Measurements from ENCODE around the gene BPI.
"Not testable (repeated sequence)": the region's sequence is repeated elsewhere in the genome, so short reads cannot be mapped to it uniquely, and the experiment has no call there.

BPI gene

GRCh38 chr20:38334016-38334415, 30.1 kb downstream of the BPI start:
- H3K4me1 ChIP-seq (ENCODE audit: control insufficient read depth, insufficient read depth, low read length, poor library complexity, severe bottlenecking), result no peaks in the 10 kb centered on the region
- no peak overlapping the region for H3K27ac ChIP-seq (ENCODE audit: low read depth, low read length, severe bottlenecking)
- WGBS, 2 experiments (ENCODE audit: insufficient coverage in 2 of 2), result 93 to 96% methylated on average over 4 to 6 of the region's 8 CpGs
- H3K9me3 ChIP-seq (ENCODE audit: control insufficient read depth, low read length), result peaks cover 9% of the 10 kb centered on the region
- no peak overlapping the region for H3K4me3 ChIP-seq (ENCODE audit: extremely low read depth, insufficient read depth, low read length, poor library complexity, severe bottlenecking)
- no peaks in the 10 kb centered on the region for H3K36me3 ChIP-seq (ENCODE audit: control insufficient read depth, insufficient read depth, low read length)

- Histone ChIP-seq H3K4me3 (ENCODE audit: extremely low read depth, insufficient read depth, low read length, poor library complexity, severe bottlenecking) (no peak overlapping the region), H3K27ac (ENCODE audit: low read depth, low read length, severe bottlenecking) (no peak overlapping the region), H3K36me3 (ENCODE audit: control insufficient read depth, insufficient read depth, low read length) (no peaks in the 10 kb centered on the region), H3K4me1 (ENCODE audit: control insufficient read depth, insufficient read depth, low read length, poor library complexity, severe bottlenecking) (no peaks in the 10 kb centered on the region), H3K9me3 (ENCODE audit: control insufficient read depth, low read length) (peaks cover 9% of the 10 kb centered on the region)
- WGBS, 2 experiments (ENCODE audit: insufficient coverage in 2 of 2), result 81 to 83% methylated on average over 4 to 5 of the region's 7 CpGs
Measured at GRCh38 chr20:38336726-38337125, 32.8 kb downstream of the BPI start.

- 29 to 53% methylated on average over 2 to 5 of the region's 6 CpGs for WGBS, 2 experiments (ENCODE audit: insufficient coverage in 2 of 2)
Measured at GRCh38 chr20:38337561-38338140, 33.7 kb downstream of the BPI start.

GRCh38 chr20:38338849-38339520, 35.0 kb downstream of the BPI start:
- Histone ChIP-seq H3K4me3 (ENCODE audit: extremely low read depth, insufficient read depth, low read length, poor library complexity, severe bottlenecking) (no peak overlapping the region), H3K36me3 (ENCODE audit: control insufficient read depth, insufficient read depth, low read length) (no peaks in the 10 kb centered on the region), H3K27ac (ENCODE audit: low read depth, low read length, severe bottlenecking) (no peak overlapping the region), H3K4me1 (ENCODE audit: control insufficient read depth, insufficient read depth, low read length, poor library complexity, severe bottlenecking) (no peaks in the 10 kb centered on the region), H3K9me3 (ENCODE audit: control insufficient read depth, low read length) (peaks cover 9% of the 10 kb centered on the region)
- 41 to 55% methylated on average over 3 to 7 of the region's 7 CpGs for WGBS, 2 experiments (ENCODE audit: insufficient coverage in 2 of 2)

More at GRCh38 chr20:38337561-38338140, 33.7 kb downstream of the BPI start:
- no peak overlapping the region for H3K4me3 ChIP-seq (ENCODE audit: extremely low read depth, insufficient read depth, low read length, poor library complexity, severe bottlenecking)
- H3K9me3 ChIP-seq (ENCODE audit: control insufficient read depth, low read length), result peaks cover 9% of the 10 kb centered on the region
- H3K27ac ChIP-seq (ENCODE audit: low read depth, low read length, severe bottlenecking), result no peak overlapping the region
- H3K4me1 ChIP-seq (ENCODE audit: control insufficient read depth, insufficient read depth, low read length, poor library complexity, severe bottlenecking), result no peaks in the 10 kb centered on the region
- no peaks in the 10 kb centered on the region for H3K36me3 ChIP-seq (ENCODE audit: control insufficient read depth, insufficient read depth, low read length)

- WGBS, 2 experiments (ENCODE audit: insufficient coverage in 2 of 2), result 80% methylated on average over 2 of the region's 8 CpGs; no CpG with 5 or more reads in 1 of the 2 experiments
- not testable (repeated sequence) for H3K36me3 ChIP-seq (ENCODE audit: control insufficient read depth, insufficient read depth, low read length); H3K4me3 ChIP-seq (ENCODE audit: extremely low read depth, insufficient read depth, low read length, poor library complexity, severe bottlenecking); H3K4me1 ChIP-seq (ENCODE audit: control insufficient read depth, insufficient read depth, low read length, poor library complexity, severe bottlenecking); H3K9me3 ChIP-seq (ENCODE audit: control insufficient read depth, low read length); H3K27ac ChIP-seq (ENCODE audit: low read depth, low read length, severe bottlenecking)
Measured at GRCh38 chr20:38339521-38339896, 35.6 kb downstream of the BPI start.

- no peaks in the 10 kb centered on the region for H3K4me1 ChIP-seq (ENCODE audit: control insufficient read depth, insufficient read depth, low read length, poor library complexity, severe bottlenecking)
- H3K4me3 ChIP-seq (ENCODE audit: extremely low read depth, insufficient read depth, low read length, poor library complexity, severe bottlenecking), result no peak overlapping the region
- H3K9me3 ChIP-seq (ENCODE audit: control insufficient read depth, low read length), result peaks cover 9% of the 10 kb centered on the region
- WGBS, 2 experiments (ENCODE audit: insufficient coverage in 2 of 2), result 60 to 74% methylated on average over 2 of the region's 3 CpGs
- H3K36me3 ChIP-seq (ENCODE audit: control insufficient read depth, insufficient read depth, low read length), result no peaks in the 10 kb centered on the region
- H3K27ac ChIP-seq (ENCODE audit: low read depth, low read length, severe bottlenecking), result no peak overlapping the region
Measured at GRCh38 chr20:38339997-38340396, 36.0 kb downstream of the BPI start.

- H3K27ac ChIP-seq (ENCODE audit: low read depth, low read length, severe bottlenecking), result no peak overlapping the region
- WGBS, 2 experiments (ENCODE audit: insufficient coverage in 2 of 2), result 75 to 88% methylated on average over 3 to 4 of the region's 6 CpGs
- H3K4me3 ChIP-seq (ENCODE audit: extremely low read depth, insufficient read depth, low read length, poor library complexity, severe bottlenecking), result no peak overlapping the region
- H3K36me3 ChIP-seq (ENCODE audit: control insufficient read depth, insufficient read depth, low read length), result no peaks in the 10 kb centered on the region
- H3K4me1 ChIP-seq (ENCODE audit: control insufficient read depth, insufficient read depth, low read length, poor library complexity, severe bottlenecking), result no peaks in the 10 kb centered on the region
- H3K9me3 ChIP-seq (ENCODE audit: control insufficient read depth, low read length), result peaks cover 9% of the 10 kb centered on the region
Measured at GRCh38 chr20:38340693-38341092, 36.7 kb downstream of the BPI start.

- Histone ChIP-seq H3K4me1 (ENCODE audit: control insufficient read depth, insufficient read depth, low read length, poor library complexity, severe bottlenecking) (no peaks in the 10 kb centered on the region), H3K27ac (ENCODE audit: low read depth, low read length, severe bottlenecking) (no peak overlapping the region), H3K36me3 (ENCODE audit: control insufficient read depth, insufficient read depth, low read length) (no peaks in the 10 kb centered on the region), H3K4me3 (ENCODE audit: extremely low read depth, insufficient read depth, low read length, poor library complexity, severe bottlenecking) (no peak overlapping the region), H3K9me3 (ENCODE audit: control insufficient read depth, low read length) (peaks cover 9% of the 10 kb centered on the region)
- 20 to 28% methylated on average over 6 to 7 of the region's 7 CpGs for WGBS, 2 experiments (ENCODE audit: insufficient coverage in 2 of 2)
Measured at GRCh38 chr20:38342216-38342615, 38.3 kb downstream of the BPI start.

- Histone ChIP-seq H3K36me3 (ENCODE audit: control insufficient read depth, insufficient read depth, low read length) (no peaks in the 10 kb centered on the region), H3K4me1 (ENCODE audit: control insufficient read depth, insufficient read depth, low read length, poor library complexity, severe bottlenecking) (no peaks in the 10 kb centered on the region), H3K9me3 (ENCODE audit: control insufficient read depth, low read length) (peaks cover 4% of the 10 kb centered on the region), H3K27ac (ENCODE audit: low read depth, low read length, severe bottlenecking) (no peak overlapping the region), H3K4me3 (ENCODE audit: extremely low read depth, insufficient read depth, low read length, poor library complexity, severe bottlenecking) (no peak overlapping the region)
- 88 to 100% methylated on average over 3 to 5 of the region's 5 CpGs for WGBS, 2 experiments (ENCODE audit: insufficient coverage in 2 of 2)
Measured at GRCh38 chr20:38342713-38343310, 38.9 kb downstream of the BPI start.

- Histone ChIP-seq H3K36me3 (ENCODE audit: control insufficient read depth, insufficient read depth, low read length) (no peaks in the 10 kb centered on the region), H3K27ac (ENCODE audit: low read depth, low read length, severe bottlenecking) (no peak overlapping the region), H3K4me1 (ENCODE audit: control insufficient read depth, insufficient read depth, low read length, poor library complexity, severe bottlenecking) (no peaks in the 10 kb centered on the region), H3K4me3 (ENCODE audit: extremely low read depth, insufficient read depth, low read length, poor library complexity, severe bottlenecking) (no peak overlapping the region), H3K9me3 (ENCODE audit: control insufficient read depth, low read length) (no peaks in the 10 kb centered on the region)
- WGBS, 2 experiments (ENCODE audit: insufficient coverage in 2 of 2), result 91 to 92% methylated on average over 12 to 13 of the region's 16 CpGs
Measured at GRCh38 chr20:38343311-38344106, 39.6 kb downstream of the BPI start.

All from mesodermal cell (in vitro differentiated cells).